Transverse colon (tissue), 3 donors: ENCODE measurements around the gene POLRMT.

ENCODE experiments used
- CTCF ChIP-seq, 5 experiments: fragments of 200-600 bp in 3 of 5; fragments of 450-650 bp in 2 of 5; sonication (generic) in 3 of 5; IDR thresholded peaks; 1 replicate in 2 of 5; 2 replicates in 3 of 5; pipeline ENCODE4 v1.5.1; 2016 to 2017; ENCODE audit warnings: antibody characterized with exemption in 5 of 5, inconsistent platforms in 3 of 5, mild to moderate bottlenecking in 2 of 5, moderate library complexity in 1 of 5
- POLR2A ChIP-seq: fragments of 450-650 bp; IDR thresholded peaks from one replicate; pipeline ENCODE4 v1.6.1; 2016; ENCODE audit warnings: antibody characterized with exemption, mild to moderate bottlenecking, moderate library complexity

GRCh38 chr19:575527-576506, 57.5 kb downstream of the POLRMT start:
- TF ChIP-seq CTCF (IDR thresholded peaks at IDR 0.05) = no peak
- no peak for TF ChIP-seq POLR2A
